ENCODE measurements around the gene MASP2. TPM values are rescaled to one million over a fixed set of nuclear protein-coding genes. Genes with fewer than 3 reads are reported as not detected.

Gene MASP2
- total RNA-seq, 1 experiment from 2014 or later, result 0.50 TPM

DNA sequence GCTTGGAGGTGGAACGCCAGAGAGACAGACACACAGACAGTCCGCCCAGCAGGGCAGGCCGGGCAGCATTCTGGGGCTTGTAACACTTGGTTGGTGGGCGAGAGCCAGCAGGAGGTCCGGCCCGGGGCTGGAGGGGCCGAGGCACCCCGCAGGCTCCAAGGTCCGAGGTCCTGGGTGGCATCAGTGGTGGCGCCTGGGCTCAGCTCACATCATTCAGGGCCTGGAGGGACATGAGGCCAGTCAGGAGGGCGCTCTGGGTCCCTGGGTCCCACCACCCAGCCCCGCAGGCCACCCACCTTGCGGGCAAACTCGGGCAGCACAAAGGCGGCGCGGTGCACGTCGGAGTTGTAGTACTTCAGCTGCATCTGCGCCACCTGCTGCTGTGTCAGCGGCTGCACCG, 7.6 kb upstream of the MASP2 start:
- CTCF ChIA-PET, result interaction anchor here (0.7 to 1.0 kb wide), 2 partner anchors 17 to 209 kb away, joined by 3 to 4 read pairs; no protein-coding TSS in a partner anchor
- no peaks in the 10 kb centered on the region for H3K27me3 ChIP-seq (replicated peaks; ENCODE audit: control insufficient read depth, insufficient read depth, low read length)
- DNase-seq, result no peak
- Mint-ChIP-seq H3K9me3 (ENCODE audit: unreplicated experiment) (no peaks in the 10 kb centered on the region), H3K27me3 (ENCODE audit: insufficient read depth, unreplicated experiment) (no peaks in the 10 kb centered on the region), H3K4me3 (ENCODE audit: unreplicated experiment) (no peak overlapping the region), H3K27ac (ENCODE audit: unreplicated experiment) (no peak overlapping the region), H3K4me1 (ENCODE audit: low read depth, unreplicated experiment) (no peaks in the 10 kb centered on the region), H3K36me3 (ENCODE audit: insufficient read depth, unreplicated experiment) (peaks cover 48% of the 10 kb centered on the region)
- no peak overlapping the region for H3K4me3 ChIP-seq (ENCODE audit: low read depth, low read length)
- H3K4me1 ChIP-seq, result no peaks in the 10 kb centered on the region
- no peaks in the 10 kb centered on the region; the same call in 1 of the 2 replicates for H3K36me3 ChIP-seq (ENCODE audit: control insufficient read depth, insufficient read depth, low read length)
- POLR2A ChIA-PET, result no interaction called here
- H3K9me3 ChIP-seq, result no peaks in the 10 kb centered on the region
- intact Hi-C loops (cut with micrococcal nuclease; ENCODE audit: unreplicated experiment), result no loop called here
- BruUV-seq (replicated peaks), result no TSS peak
- TF ChIP-seq, protein P1, sequence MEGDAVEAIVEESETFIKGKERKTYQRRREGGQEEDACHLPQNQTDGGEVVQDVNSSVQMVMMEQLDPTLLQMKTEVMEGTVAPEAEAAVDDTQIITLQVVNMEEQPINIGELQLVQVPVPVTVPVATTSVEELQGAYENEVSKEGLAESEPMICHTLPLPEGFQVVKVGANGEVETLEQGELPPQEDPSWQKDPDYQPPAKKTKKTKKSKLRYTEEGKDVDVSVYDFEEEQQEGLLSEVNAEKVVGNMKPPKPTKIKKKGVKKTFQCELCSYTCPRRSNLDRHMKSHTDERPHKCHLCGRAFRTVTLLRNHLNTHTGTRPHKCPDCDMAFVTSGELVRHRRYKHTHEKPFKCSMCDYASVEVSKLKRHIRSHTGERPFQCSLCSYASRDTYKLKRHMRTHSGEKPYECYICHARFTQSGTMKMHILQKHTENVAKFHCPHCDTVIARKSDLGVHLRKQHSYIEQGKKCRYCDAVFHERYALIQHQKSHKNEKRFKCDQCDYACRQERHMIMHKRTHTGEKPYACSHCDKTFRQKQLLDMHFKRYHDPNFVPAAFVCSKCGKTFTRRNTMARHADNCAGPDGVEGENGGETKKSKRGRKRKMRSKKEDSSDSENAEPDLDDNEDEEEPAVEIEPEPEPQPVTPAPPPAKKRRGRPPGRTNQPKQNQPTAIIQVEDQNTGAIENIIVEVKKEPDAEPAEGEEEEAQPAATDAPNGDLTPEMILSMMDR (IDR thresholded peaks at IDR 0.05; ENCODE audit: insufficient read depth in 1 of 2, low read depth in 1 of 2, low read length in 1 of 2, severe bottlenecking in 1 of 2, unreplicated experiment in 1 of 2), result no peak

DNA sequence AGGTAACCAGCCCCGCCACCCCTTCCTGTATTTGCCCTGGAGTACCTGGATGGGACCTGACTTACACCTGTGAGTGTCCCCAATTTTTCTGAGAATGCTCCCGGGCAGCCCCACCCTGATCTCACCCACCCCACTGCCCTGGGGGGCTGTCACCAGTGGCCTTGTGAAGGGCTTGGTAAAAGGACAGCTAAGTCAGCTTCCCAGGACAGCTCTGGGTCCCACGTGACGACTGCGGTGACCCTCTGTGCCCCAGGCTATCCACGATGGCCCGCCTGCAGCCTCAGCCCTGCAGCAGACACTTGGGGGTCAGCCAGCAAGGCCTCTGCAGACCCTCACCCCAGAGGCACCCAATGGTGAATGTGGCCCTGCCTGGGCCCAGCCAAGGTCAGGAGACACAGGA, 7.1 kb upstream of the MASP2 start:
- H3K36me3 Mint-ChIP-seq (ENCODE audit: insufficient read depth, unreplicated experiment), result peaks cover 45% of the 10 kb centered on the region
- TF ChIP-seq, protein P1 (IDR thresholded peaks at IDR 0.05; ENCODE audit: insufficient read depth in 1 of 2, low read depth in 1 of 2, low read length in 1 of 2, severe bottlenecking in 1 of 2, unreplicated experiment in 1 of 2), result no peak
- no peak for DNase-seq
- no peaks in the 10 kb centered on the region for H3K9me3 Mint-ChIP-seq (ENCODE audit: unreplicated experiment)
- H3K27me3 Mint-ChIP-seq (ENCODE audit: insufficient read depth, unreplicated experiment), result no peaks in the 10 kb centered on the region
- H3K4me3 ChIP-seq (ENCODE audit: low read depth, low read length), result no peak overlapping the region
- no TSS peak for BruUV-seq (replicated peaks)
- H3K9me3 ChIP-seq, result no peaks in the 10 kb centered on the region
- no peak overlapping the region for H3K27ac Mint-ChIP-seq (ENCODE audit: unreplicated experiment)
- H3K36me3 ChIP-seq (ENCODE audit: control insufficient read depth, insufficient read depth, low read length), result no peaks in the 10 kb centered on the region; the same call in 1 of the 2 replicates
- H3K4me1 Mint-ChIP-seq (ENCODE audit: low read depth, unreplicated experiment), result no peaks in the 10 kb centered on the region
- intact Hi-C loops (cut with micrococcal nuclease; ENCODE audit: unreplicated experiment), result no loop called here
- H3K4me3 Mint-ChIP-seq (ENCODE audit: unreplicated experiment), result no peak overlapping the region
- CTCF ChIA-PET, result interaction anchor here (0.7 to 1.0 kb wide), 2 partner anchors 17 to 209 kb away, joined by 3 to 4 read pairs; no protein-coding TSS in a partner anchor
- no peaks in the 10 kb centered on the region for H3K27me3 ChIP-seq (replicated peaks; ENCODE audit: control insufficient read depth, insufficient read depth, low read length)
- no peaks in the 10 kb centered on the region for H3K4me1 ChIP-seq
- POLR2A ChIA-PET, result no interaction called here

DNA sequence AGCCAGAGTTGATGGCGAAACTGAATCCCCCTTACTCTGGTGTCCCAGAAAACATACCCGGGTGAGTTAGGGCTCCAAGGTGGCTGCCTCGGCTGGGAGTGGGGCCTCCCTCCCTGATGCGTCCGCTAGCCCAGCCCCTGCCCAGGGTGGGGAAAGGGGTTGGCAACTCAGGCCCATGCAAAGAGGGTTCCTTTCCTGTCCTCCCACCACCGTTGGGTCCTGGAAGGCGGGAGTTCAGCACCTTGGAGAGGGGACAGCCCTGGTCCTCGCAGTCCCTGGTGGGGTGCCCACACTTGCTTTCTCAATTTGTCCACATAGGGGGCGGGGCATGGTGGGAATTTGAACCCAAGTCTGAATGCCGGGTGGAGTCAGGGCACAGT, 6.7 kb upstream of the MASP2 start:
- no peak overlapping the region for H3K4me3 ChIP-seq (ENCODE audit: low read depth, low read length)
- H3K36me3 ChIP-seq (ENCODE audit: control insufficient read depth, insufficient read depth, low read length), result no peaks in the 10 kb centered on the region; the same call in 1 of the 2 replicates
- Mint-ChIP-seq H3K4me1 (ENCODE audit: low read depth, unreplicated experiment) (no peaks in the 10 kb centered on the region), H3K36me3 (ENCODE audit: insufficient read depth, unreplicated experiment) (peaks cover 41% of the 10 kb centered on the region), H3K9me3 (ENCODE audit: unreplicated experiment) (no peaks in the 10 kb centered on the region), H3K4me3 (ENCODE audit: unreplicated experiment) (no peak overlapping the region), H3K27ac (ENCODE audit: unreplicated experiment) (no peak overlapping the region), H3K27me3 (ENCODE audit: insufficient read depth, unreplicated experiment) (no peaks in the 10 kb centered on the region)
- TF ChIP-seq, protein P1 (IDR thresholded peaks at IDR 0.05; ENCODE audit: insufficient read depth in 1 of 2, low read depth in 1 of 2, low read length in 1 of 2, severe bottlenecking in 1 of 2, unreplicated experiment in 1 of 2), result no peak
- H3K27me3 ChIP-seq (replicated peaks; ENCODE audit: control insufficient read depth, insufficient read depth, low read length), result no peaks in the 10 kb centered on the region
- peak in 1 of 2 experiments; percentile 51 for DNase-seq
- no peaks in the 10 kb centered on the region for H3K4me1 ChIP-seq
- POLR2A ChIA-PET, result no interaction called here
- no peaks in the 10 kb centered on the region for H3K9me3 ChIP-seq
- CTCF ChIA-PET, result no interaction called here
- no TSS peak for BruUV-seq (replicated peaks)
- intact Hi-C loops (cut with micrococcal nuclease; ENCODE audit: unreplicated experiment), result no loop called here
